Transverse colon (tissue), 4 donors: ENCODE measurements around the gene PHGDH. TPM values are rescaled to one million over a fixed set of nuclear protein-coding genes. Genes with fewer than 3 reads are reported as not detected.

ENCODE experiments used
- DNase-seq: peaks from one replicate; pipeline ENCODE4 v3.0.0-alpha.2; 2019
- H3K27ac ChIP-seq, 4 donors: fragments of 200-600 bp; sonication (generic); 2 replicates each; pipeline ENCODE4 v1.5.1; 2016 to 2018; ENCODE audit warnings: inconsistent platforms in 4 of 4
- H3K27me3 ChIP-seq: fragments of 200-600 bp; sonication (generic); 2 replicates; pipeline ENCODE4 v1.5.1; 2017; ENCODE audit warnings: inconsistent platforms
- H3K36me3 ChIP-seq, 4 donors: fragments of 200-600 bp; sonication (generic); 2 replicates each; pipeline ENCODE4 v1.5.1; 2017 to 2019; ENCODE audit warnings: inconsistent platforms in 4 of 4
- H3K4me1 ChIP-seq, 4 donors: fragments of 200-600 bp; sonication (generic); 2 replicates each; pipeline ENCODE4 v1.5.1; 2017 to 2020; ENCODE audit warnings: inconsistent platforms in 4 of 4
- H3K4me3 ChIP-seq, 4 donors: fragments of 200-600 bp; sonication (generic); 1 replicate in 1 of 4; 2 replicates in 3 of 4; pipeline versions ENCODE4 v1.5.1 to v1.6.1; 2017 to 2019; ENCODE audit warnings: inconsistent platforms in 4 of 4
- H3K9me3 ChIP-seq, 2 donors: fragments of 200-600 bp; sonication (generic); 2 replicates each; pipeline ENCODE4 v1.5.1; 2017 to 2019; ENCODE audit warnings: inconsistent platforms in 2 of 2
- EP300 ChIP-seq: sonication (generic); formaldehyde crosslinking; IDR thresholded peaks from one replicate; pipeline ENCODE4 v1.6.1; 2017; ENCODE audit warnings: antibody characterized with exemption, low read depth
- POLR2A ChIP-seq: fragments of 450-650 bp; IDR thresholded peaks from one replicate; pipeline ENCODE4 v1.6.1; 2016; ENCODE audit warnings: antibody characterized with exemption, mild to moderate bottlenecking, moderate library complexity
- POLR2AphosphoS5 ChIP-seq, 3 donors: sonication (generic); formaldehyde crosslinking; IDR thresholded peaks; one replicate each; pipeline ENCODE4 v1.6.1; 2016; ENCODE audit warnings: antibody characterized with exemption in 3 of 3
- WGBS, 2 donors: methylation state at CpG; one replicate each; pipeline ENCODE4 v1.1.5; 2018; ENCODE audit warnings: low coverage in 1 of 2; 5-methylcytosine and 5-hydroxymethylcytosine counted together
- in situ Hi-C, 4 donors: fragments of 200-750 bp; cut with MboI; loops; one replicate each; pipeline versions ENCODE4 v1.15.0 to v1.15.1; 2017; ENCODE audit warnings: low sequenced_read_pairs in 3 of 4, low pct_ligation_motif_present in 1 of 4, low pct_unique_long_range_greater_than_20kb in 1 of 4
- intact Hi-C: fragments of 100-400 bp; cut with DNase I; formaldehyde crosslinking; loops from one replicate; pipeline ENCODE4 v1.15.1; 2023; ENCODE audit warnings: low total_unique reads
- total RNA-seq, 4 donors: library from RNA; depleted of rRNA; stranded (reverse); fragments of >200 nt; gene quantifications; one replicate each; pipeline ENCODE4 v1.1.0, GENCODE V29; 2016
- TF ChIP-seq, protein P1 (sequence below), 5 experiments: fragments of 200-600 bp in 3 of 5; fragments of 450-650 bp in 2 of 5; sonication (generic) in 3 of 5; IDR thresholded peaks; 1 replicate in 2 of 5; 2 replicates in 3 of 5; pipeline ENCODE4 v1.5.1; 2016 to 2017; ENCODE audit warnings: antibody characterized with exemption in 5 of 5, inconsistent platforms in 3 of 5, mild to moderate bottlenecking in 2 of 5, moderate library complexity in 1 of 5

Gene PHGDH
- 10 to 100 TPM in 1 of 4 donors, 1 to 10 TPM in 3; 4.2 to 11.9 (median 8.1) TPM for total RNA-seq

DNA sequence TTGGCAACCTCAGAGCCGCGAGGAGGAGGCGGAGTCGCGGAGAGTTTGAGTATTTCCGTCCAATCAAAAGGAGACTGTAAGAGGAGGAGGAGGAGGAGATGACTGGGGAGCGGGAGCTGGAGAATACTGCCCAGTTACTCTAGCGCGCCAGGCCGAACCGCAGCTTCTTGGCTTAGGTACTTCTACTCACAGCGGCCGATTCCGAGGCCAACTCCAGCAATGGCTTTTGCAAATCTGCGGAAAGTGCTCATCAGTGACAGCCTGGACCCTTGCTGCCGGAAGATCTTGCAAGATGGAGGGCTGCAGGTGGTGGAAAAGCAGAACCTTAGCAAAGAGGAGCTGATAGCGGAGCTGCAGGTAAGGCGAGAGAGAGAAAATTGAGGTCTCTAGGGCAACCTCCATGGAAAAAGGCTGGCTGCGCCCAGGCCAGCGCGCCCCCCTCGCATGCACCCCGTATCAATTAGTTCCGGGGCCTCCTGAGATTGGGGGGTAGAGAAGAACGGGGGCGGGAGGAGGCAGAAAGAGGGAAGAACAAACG lies at the start of gene PHGDH:
Gene PHGDH, plus strand, starts transcription at position 131 of the 538 bp plus-strand sequence. Its CDS starts 89 bp downstream, at position 220.
- Histone ChIP-seq H3K4me1 (peaks cover 5 to 27% (median 17%) of the 10 kb centered on the region in 4 donors), H3K27me3 (peaks cover 18% of the 10 kb centered on the region), H3K4me3 (peak within 1 kb of the TSS; percentile 28 to 62 (median 41)), H3K9me3 (no peaks in the 10 kb centered on the region), H3K36me3 (no peaks in the 10 kb centered on the region), H3K27ac (peak within 1 kb of the TSS; percentile 41 to 81 (median 68))
- intact Hi-C loops (no loop called here), in situ Hi-C loops (no loop called here)
- 1% methylated on average over 27 of the region's 27 CpGs; no CpG with 5 or more reads in 1 of the 2 donors for WGBS, 2 donors
- TF ChIP-seq, protein P1, sequence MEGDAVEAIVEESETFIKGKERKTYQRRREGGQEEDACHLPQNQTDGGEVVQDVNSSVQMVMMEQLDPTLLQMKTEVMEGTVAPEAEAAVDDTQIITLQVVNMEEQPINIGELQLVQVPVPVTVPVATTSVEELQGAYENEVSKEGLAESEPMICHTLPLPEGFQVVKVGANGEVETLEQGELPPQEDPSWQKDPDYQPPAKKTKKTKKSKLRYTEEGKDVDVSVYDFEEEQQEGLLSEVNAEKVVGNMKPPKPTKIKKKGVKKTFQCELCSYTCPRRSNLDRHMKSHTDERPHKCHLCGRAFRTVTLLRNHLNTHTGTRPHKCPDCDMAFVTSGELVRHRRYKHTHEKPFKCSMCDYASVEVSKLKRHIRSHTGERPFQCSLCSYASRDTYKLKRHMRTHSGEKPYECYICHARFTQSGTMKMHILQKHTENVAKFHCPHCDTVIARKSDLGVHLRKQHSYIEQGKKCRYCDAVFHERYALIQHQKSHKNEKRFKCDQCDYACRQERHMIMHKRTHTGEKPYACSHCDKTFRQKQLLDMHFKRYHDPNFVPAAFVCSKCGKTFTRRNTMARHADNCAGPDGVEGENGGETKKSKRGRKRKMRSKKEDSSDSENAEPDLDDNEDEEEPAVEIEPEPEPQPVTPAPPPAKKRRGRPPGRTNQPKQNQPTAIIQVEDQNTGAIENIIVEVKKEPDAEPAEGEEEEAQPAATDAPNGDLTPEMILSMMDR (IDR thresholded peaks at IDR 0.05): no peak
- TF ChIP-seq POLR2A (no peak), POLR2AphosphoS5 (IDR thresholded peaks at IDR 0.05) (peak; percentile 38 to 75 (median 38))
- peak; percentile 60 for DNase-seq

DNA sequence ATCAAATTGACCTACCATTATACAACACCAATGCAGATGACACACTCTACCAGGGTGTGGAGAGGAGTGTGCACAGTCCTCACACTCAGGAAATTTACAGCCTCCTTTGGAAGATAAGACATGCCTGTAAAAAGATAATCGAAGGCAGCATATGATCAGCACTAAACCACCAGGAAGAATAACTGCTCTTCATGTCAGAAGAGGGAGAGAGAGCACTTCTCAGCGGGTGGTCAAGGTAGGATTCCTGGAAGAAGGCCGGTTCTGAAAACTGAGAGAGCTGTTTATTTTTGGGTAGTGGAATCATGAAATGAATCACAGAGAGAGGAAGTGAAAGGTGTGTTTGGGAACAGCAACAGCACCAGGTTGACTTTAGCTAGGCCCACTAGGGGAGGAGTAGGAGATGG lies 49.7 kb upstream of the PHGDH start:
- Histone ChIP-seq H3K36me3 (no peaks in the 10 kb centered on the region), H3K4me3 (no peak overlapping the region), H3K4me1 (peaks cover 8 to 38% (median 27%) of the 10 kb centered on the region in 4 donors), H3K9me3 (no peaks in the 10 kb centered on the region), H3K27me3 (no peaks in the 10 kb centered on the region), H3K27ac (peak overlapping the region; percentile 11 to 72 (median 32))
- WGBS, 2 donors: 39 to 56% methylated on average over 3 of the region's 3 CpGs
- in situ Hi-C loops: loop anchor here in 2 of 4 donors (10.0 kb wide), 1 partner anchor 47 kb away; no protein-coding TSS in a partner anchor
- no peak for TF ChIP-seq EP300
- no peak for TF ChIP-seq POLR2AphosphoS5 (IDR thresholded peaks at IDR 0.05)
- TF ChIP-seq, protein P1 (IDR thresholded peaks at IDR 0.05): no peak
- no peak for TF ChIP-seq POLR2A
- peak; percentile 9 for DNase-seq
- intact Hi-C loops: no loop called here

DNA sequence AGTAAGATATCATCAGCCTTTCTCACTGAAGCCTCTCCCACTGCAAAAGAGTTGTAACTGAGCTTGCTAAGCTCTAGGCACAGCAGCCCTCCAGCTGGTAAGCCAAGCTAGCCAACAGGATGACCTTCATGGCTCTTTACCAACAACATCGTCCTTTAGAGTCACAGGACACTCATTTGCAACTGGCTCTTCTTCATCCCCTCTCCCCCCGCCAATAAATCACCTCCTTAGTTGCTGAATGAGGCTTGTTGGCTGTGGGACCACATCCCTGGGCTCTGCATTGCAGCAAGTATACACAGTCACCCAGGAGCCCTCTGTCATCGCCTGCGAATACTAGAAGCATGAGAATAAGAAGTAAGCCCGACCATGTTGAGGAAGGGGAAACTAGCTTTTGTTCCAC lies 47.7 kb upstream of the PHGDH start:
- TF ChIP-seq POLR2A (no peak), EP300 (no peak), POLR2AphosphoS5 (IDR thresholded peaks at IDR 0.05) (no peak)
- TF ChIP-seq, protein P1 (IDR thresholded peaks at IDR 0.05): no peak
- H3K27ac ChIP-seq: no peak overlapping the region
- no peaks in the 10 kb centered on the region for H3K9me3 ChIP-seq
- H3K4me1 ChIP-seq: peaks cover 8 to 38% (median 27%) of the 10 kb centered on the region in 4 donors
- H3K36me3 ChIP-seq: no peaks in the 10 kb centered on the region
- in situ Hi-C loops (loop anchor here in 2 of 4 donors (10.0 kb wide), 1 partner anchor 49 kb away; no protein-coding TSS in a partner anchor), intact Hi-C loops (no loop called here)
- H3K27me3 ChIP-seq: no peaks in the 10 kb centered on the region
- no peak overlapping the region for H3K4me3 ChIP-seq
- no peak for DNase-seq
- 81 to 94% methylated on average over 3 to 5 of the region's 5 CpGs for WGBS, 2 donors

DNA sequence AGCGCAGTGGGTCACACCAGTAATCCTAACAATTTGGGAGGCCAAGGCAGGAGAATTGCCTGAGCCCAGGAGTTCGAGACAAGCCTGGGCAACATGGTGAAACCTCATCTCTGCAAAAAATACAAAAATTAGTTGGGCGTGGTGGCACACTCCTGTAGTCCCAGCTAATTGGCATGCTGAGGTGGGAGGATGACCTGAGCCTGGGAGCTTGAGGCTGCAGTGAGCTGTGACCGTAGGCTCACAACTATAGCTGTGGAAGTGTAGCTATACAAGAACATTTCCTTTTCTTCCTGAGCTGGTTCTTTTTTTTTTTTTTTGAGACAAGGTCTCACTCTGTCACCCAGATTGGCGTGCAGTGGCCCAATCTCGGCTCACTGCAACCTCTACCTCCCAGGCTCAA lies 44.6 kb upstream of the PHGDH start:
- no peak for TF ChIP-seq POLR2A
- TF ChIP-seq POLR2AphosphoS5 (IDR thresholded peaks at IDR 0.05): no peak
- no peak for TF ChIP-seq EP300
- TF ChIP-seq, protein P1 (IDR thresholded peaks at IDR 0.05): no peak
- no peaks in the 10 kb centered on the region for H3K36me3 ChIP-seq
- H3K27me3 ChIP-seq: no peaks in the 10 kb centered on the region
- H3K9me3 ChIP-seq: no peaks in the 10 kb centered on the region
- intact Hi-C loops: loop anchor here (2.0 kb wide), 1 partner anchor 52 kb away; no protein-coding TSS in a partner anchor
- 88 to 96% methylated on average over 3 to 6 of the region's 6 CpGs for WGBS, 2 donors
- no peak overlapping the region for H3K27ac ChIP-seq
- in situ Hi-C loops: loop anchor here in 3 of 4 donors (5.0 to 10.0 kb wide), 2 partner anchors 52 to 55 kb away; no protein-coding TSS in a partner anchor
- peaks cover 3 to 10% (median 7%) of the 10 kb centered on the region in 4 donors for H3K4me1 ChIP-seq
- no peak overlapping the region for H3K4me3 ChIP-seq
- no peak for DNase-seq
